ENCODE results near the gene SLC50A1.
A peak's percentile ranks its signal among the peaks of the same experiment; 100 is the strongest.

SLC50A1 gene

GRCh38 chr1:155135415-155136028 lies at the start of gene SLC50A1:
TSS of gene SLC50A1 (plus strand) at chr1:155135852. CDS start at chr1:155135912, 60 bp downstream.
- peak; percentile 97 to 100 for DNase-seq

GRCh38 chr1:155086128-155086741 lies 49.4 kb upstream of the SLC50A1 start:
- peak; percentile 72 to 89 for DNase-seq

GRCh38 chr1:155086856-155087535 lies 48.7 kb upstream of the SLC50A1 start:
- DNase-seq: no peak

GRCh38 chr1:155091071-155092051 lies 44.3 kb upstream of the SLC50A1 start:
- DNase-seq: peak; percentile 86 to 97

GRCh38 chr1:155092131-155092530 lies 43.5 kb upstream of the SLC50A1 start:
- DNase-seq: no peak

GRCh38 chr1:155092641-155093040 lies 43.0 kb upstream of the SLC50A1 start:
- no peak for DNase-seq

GRCh38 chr1:155093911-155094621 lies 41.6 kb upstream of the SLC50A1 start:
- peak; percentile 79 to 86 for DNase-seq

GRCh38 chr1:155094622-155094948 lies 41.1 kb upstream of the SLC50A1 start:
- DNase-seq: no peak

- no peak for DNase-seq
Observed at GRCh38 chr1:155099331-155099730, 36.3 kb upstream of the SLC50A1 start.

GRCh38 chr1:155103325-155103724 lies 32.3 kb upstream of the SLC50A1 start:
- no peak for DNase-seq

- DNase-seq: no peak
Observed at GRCh38 chr1:155104605-155105534, 30.8 kb upstream of the SLC50A1 start.

- no peak for DNase-seq
Observed at GRCh38 chr1:155105604-155106011, 30.0 kb upstream of the SLC50A1 start.

- DNase-seq: peak in 1 of 2 experiments; percentile 53
Observed at GRCh38 chr1:155106862-155107261, 28.8 kb upstream of the SLC50A1 start.

GRCh38 chr1:155107309-155108264 lies 28.1 kb upstream of the SLC50A1 start:
- no peak for DNase-seq

GRCh38 chr1:155108296-155108695 lies 27.4 kb upstream of the SLC50A1 start:
- DNase-seq: no peak

GRCh38 chr1:155110381-155110780 lies 25.3 kb upstream of the SLC50A1 start:
- DNase-seq: no peak

GRCh38 chr1:155110826-155111225 lies 24.8 kb upstream of the SLC50A1 start:
- DNase-seq: no peak

GRCh38 chr1:155113450-155113980 lies 22.1 kb upstream of the SLC50A1 start:
- DNase-seq: peak in 1 of 2 experiments; percentile 46

GRCh38 chr1:155116113-155116764 lies 19.4 kb upstream of the SLC50A1 start:
- no peak for DNase-seq
